ENCODE results near the gene CDH12. TPM values are rescaled to one million over a fixed set of nuclear protein-coding genes. Genes with fewer than 3 reads are reported as not detected.

CDH12 gene
- total RNA-seq, 4 donors from 2014 or later = not detected

- H3K27ac ChIP-seq = no peak overlapping the region
- no peaks in the 10 kb centered on the region for H3K27me3 ChIP-seq
- no peaks in the 10 kb centered on the region for H3K9me3 ChIP-seq
- DNase-seq (no peak), ATAC-seq (no peak)
- no peak for TF ChIP-seq POLR2A (IDR thresholded peaks at IDR 0.05)
- TF ChIP-seq CTCF (IDR thresholded peaks at IDR 0.05 in 4 of 5, conservative IDR thresholded peaks at IDR 0.05 in 1 of 5) = no peak
- intact Hi-C loops (cut with DNase I; ENCODE audit: low total_unique reads) = no loop called here
- no peak overlapping the region for H3K4me3 ChIP-seq
- in situ Hi-C loops (cut with MboI; ENCODE audit: low sequenced_read_pairs in 4 of 4) = no loop called here
- H3K4me1 ChIP-seq = no peaks in the 10 kb centered on the region
- H3K36me3 ChIP-seq = no peaks in the 10 kb centered on the region
Observed at GRCh38 chr5:22650511-22650910, 202.6 kb downstream of the CDH12 start.

DNA sequence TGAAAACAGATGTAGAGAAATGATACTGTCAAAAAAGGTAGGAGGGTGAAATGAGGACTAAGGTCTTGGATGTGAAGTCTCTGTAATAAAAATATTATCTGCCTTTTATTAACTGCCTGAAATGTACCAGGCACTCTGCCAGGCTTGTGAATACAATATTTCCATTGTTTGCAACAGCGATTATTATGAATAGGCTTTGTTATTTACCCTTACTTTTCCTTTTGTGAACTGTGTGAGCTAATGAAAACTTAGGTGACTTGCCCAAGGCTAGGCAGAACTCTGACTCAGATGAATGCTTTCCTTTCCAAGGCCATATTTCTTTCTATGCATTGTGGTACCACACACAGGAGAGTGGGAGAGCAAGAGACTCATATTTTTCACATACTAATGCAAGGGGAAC is 204.1 kb downstream of the CDH12 start:
- ATAC-seq = no peak
- Histone ChIP-seq H3K36me3 (no peaks in the 10 kb centered on the region), H3K9me3 (no peaks in the 10 kb centered on the region), H3K4me1 (no peaks in the 10 kb centered on the region), H3K4me3 (no peak overlapping the region), H3K27ac (no peak overlapping the region), H3K27me3 (no peaks in the 10 kb centered on the region)
- intact Hi-C loops (cut with DNase I; ENCODE audit: low total_unique reads) = no loop called here
- no peak for DNase-seq
- TF ChIP-seq CTCF (IDR thresholded peaks at IDR 0.05 in 4 of 5, conservative IDR thresholded peaks at IDR 0.05 in 1 of 5) (no peak), POLR2A (IDR thresholded peaks at IDR 0.05) (no peak)
- in situ Hi-C loops (cut with MboI; ENCODE audit: low sequenced_read_pairs in 4 of 4) = no loop called here

DNA sequence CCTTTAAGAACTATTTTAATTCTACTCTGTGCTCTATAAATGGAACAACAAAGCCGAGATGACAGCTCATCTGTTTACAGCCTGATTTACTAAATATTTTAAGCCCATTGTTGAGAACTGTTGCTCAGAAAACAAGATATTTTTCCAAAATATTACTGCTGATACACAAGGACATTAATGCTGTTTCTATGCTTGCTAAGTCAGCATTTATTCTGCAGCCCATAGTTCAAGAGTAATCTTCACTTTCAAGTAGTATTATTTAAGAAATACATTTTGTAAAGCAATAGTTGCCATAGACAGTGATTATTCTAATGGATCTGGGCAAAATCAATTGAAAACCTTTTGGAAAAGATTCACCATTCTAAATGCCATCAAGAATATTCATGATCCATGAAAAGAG is 208.3 kb downstream of the CDH12 start:
- ATAC-seq = no peak
- Histone ChIP-seq H3K36me3 (no peaks in the 10 kb centered on the region), H3K4me3 (no peak overlapping the region), H3K27me3 (no peaks in the 10 kb centered on the region), H3K4me1 (no peaks in the 10 kb centered on the region), H3K27ac (no peak overlapping the region), H3K9me3 (no peaks in the 10 kb centered on the region)
- in situ Hi-C loops (cut with MboI; ENCODE audit: low sequenced_read_pairs in 4 of 4) = no loop called here
- intact Hi-C loops (cut with DNase I; ENCODE audit: low total_unique reads) = no loop called here
- TF ChIP-seq POLR2A (IDR thresholded peaks at IDR 0.05) (no peak), CTCF (IDR thresholded peaks at IDR 0.05 in 4 of 5, conservative IDR thresholded peaks at IDR 0.05 in 1 of 5) (no peak)
- no peak for DNase-seq

- Histone ChIP-seq H3K4me1 (no peaks in the 10 kb centered on the region), H3K9me3 (no peaks in the 10 kb centered on the region), H3K36me3 (no peaks in the 10 kb centered on the region), H3K4me3 (no peak overlapping the region), H3K27ac (no peak overlapping the region), H3K27me3 (no peaks in the 10 kb centered on the region)
- intact Hi-C loops (cut with DNase I; ENCODE audit: low total_unique reads) = no loop called here
- DNase-seq (no peak), ATAC-seq (no peak)
- TF ChIP-seq POLR2A (IDR thresholded peaks at IDR 0.05) (no peak), CTCF (IDR thresholded peaks at IDR 0.05 in 4 of 5, conservative IDR thresholded peaks at IDR 0.05 in 1 of 5) (no peak)
- in situ Hi-C loops (cut with MboI; ENCODE audit: low sequenced_read_pairs in 4 of 4) = no loop called here
Observed at GRCh38 chr5:22643356-22643755, 209.8 kb downstream of the CDH12 start.

DNA sequence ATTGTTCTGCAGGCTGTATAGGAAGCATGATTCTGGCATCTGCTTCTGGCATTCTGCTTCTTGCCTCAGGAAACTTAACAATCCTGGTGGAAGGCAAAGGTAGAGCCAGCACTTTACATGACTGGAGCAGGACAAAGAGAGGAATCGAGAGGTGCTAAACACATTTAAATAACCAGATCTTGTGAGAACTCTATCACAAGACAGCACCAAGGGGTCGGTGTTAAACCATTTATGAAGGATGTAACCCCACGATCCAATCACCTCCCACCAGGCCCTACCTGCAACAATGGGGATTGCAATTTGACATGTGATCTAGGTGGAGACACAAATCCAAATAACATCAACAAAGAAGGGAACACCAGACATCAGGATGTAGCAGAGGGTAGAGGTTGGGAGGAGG is 221.5 kb downstream of the CDH12 start:
- intact Hi-C loops (cut with DNase I; ENCODE audit: low total_unique reads) = no loop called here
- no peak overlapping the region for H3K27ac ChIP-seq

More for the DNA sequence above, 221.5 kb downstream of the CDH12 start:
- DNase-seq = no peak
- Histone ChIP-seq H3K27me3 (no peaks in the 10 kb centered on the region), H3K4me1 (no peaks in the 10 kb centered on the region), H3K4me3 (no peak overlapping the region), H3K36me3 (no peaks in the 10 kb centered on the region), H3K9me3 (no peaks in the 10 kb centered on the region)
- no peak for TF ChIP-seq CTCF (IDR thresholded peaks at IDR 0.05 in 4 of 5, conservative IDR thresholded peaks at IDR 0.05 in 1 of 5)
- no peak for TF ChIP-seq POLR2A (IDR thresholded peaks at IDR 0.05)
- in situ Hi-C loops (cut with MboI; ENCODE audit: low sequenced_read_pairs in 4 of 4) = no loop called here
- no peak for ATAC-seq

All from gastrocnemius medialis (tissue), 4 donors.